Glomerular visceral epithelial cell (primary cell): ENCODE results near the gene SPA17.
A peak's percentile ranks its signal among the peaks of the same experiment; 100 is the strongest.

ENCODE experiments used
- DNase-seq: peaks from one replicate; pipeline ENCODE4 v3.0.0-alpha.2; 2016; ENCODE audit errors: extremely low spot score

SPA17 gene

GRCh38 chr11:124673333-124674167 is at the start of gene SPA17, which contains the start of gene SIAE:
Gene SPA17, plus strand, starts transcription at chr11:124673904. Its CDS starts 1,361 bp downstream, at chr11:124675265.
Gene SIAE, minus strand, starts transcription at chr11:124673739. Its CDS starts 31 bp downstream, at chr11:124673708.
- peak; percentile 97 for DNase-seq

GRCh38 chr11:124625504-124626168 is 48.1 kb upstream of the SPA17 start:
- DNase-seq: no peak

- no peak for DNase-seq
Measured at GRCh38 chr11:124627546-124627945, 46.2 kb upstream of the SPA17 start.

GRCh38 chr11:124629961-124630360 is 43.7 kb upstream of the SPA17 start:
- no peak for DNase-seq

- no peak for DNase-seq
Measured at GRCh38 chr11:124633355-124633754, 40.3 kb upstream of the SPA17 start.

GRCh38 chr11:124635932-124636331 is 37.8 kb upstream of the SPA17 start:
- DNase-seq: no peak

DNA sequence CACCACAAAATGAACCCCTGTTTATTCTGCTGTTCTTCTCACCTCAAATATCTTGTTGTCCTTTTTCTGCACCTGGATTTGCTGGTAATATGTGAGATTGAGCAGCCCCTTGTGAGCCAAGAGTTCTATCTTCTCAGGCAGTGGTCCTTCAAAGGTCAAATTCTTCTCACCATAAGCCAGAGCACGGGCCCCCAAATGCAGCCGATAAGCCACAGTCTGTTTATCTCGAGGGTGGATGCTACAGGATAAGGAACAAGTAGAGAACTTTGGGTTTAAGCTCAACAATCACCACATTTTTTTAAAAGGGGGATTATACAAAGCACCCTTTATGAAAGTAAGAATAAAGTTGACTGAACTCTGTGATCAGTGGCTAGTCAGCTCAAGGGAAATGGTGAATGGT is 35.2 kb upstream of the SPA17 start:
- no peak for DNase-seq

- DNase-seq: no peak
Measured at GRCh38 chr11:124639186-124639585, 34.5 kb upstream of the SPA17 start.

GRCh38 chr11:124640666-124641065 is 33.0 kb upstream of the SPA17 start:
- no peak for DNase-seq

GRCh38 chr11:124642628-124643027 is 31.1 kb upstream of the SPA17 start:
- DNase-seq: no peak

DNA sequence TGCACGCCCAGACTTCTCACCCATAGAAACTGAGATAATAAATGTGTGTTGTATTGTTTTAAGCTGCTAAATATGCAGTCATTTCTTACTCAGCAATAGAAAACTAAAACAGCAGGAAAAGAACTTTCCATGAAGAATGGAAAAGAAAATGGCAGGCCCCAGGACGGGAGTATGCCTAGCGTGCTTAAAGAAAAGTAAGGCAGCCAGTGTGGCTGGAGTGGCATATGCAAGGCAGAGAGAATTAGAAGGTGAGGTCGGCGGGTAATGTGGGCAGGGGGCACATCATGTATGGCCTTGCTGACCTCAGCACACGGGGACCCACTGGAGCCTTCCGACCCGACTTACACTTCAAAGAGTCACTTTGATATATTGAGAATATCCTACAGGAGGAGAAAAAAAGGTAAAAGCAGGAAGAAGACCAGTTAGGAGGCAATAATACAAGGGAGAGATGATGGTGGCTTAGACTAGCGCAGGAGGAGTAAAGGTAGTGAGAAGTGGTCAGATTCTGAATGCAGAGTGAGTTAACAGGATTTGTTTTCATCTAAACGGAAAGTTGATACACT is 30.6 kb upstream of the SPA17 start:
- DNase-seq: no peak

- DNase-seq: peak; percentile 20
Measured at GRCh38 chr11:124643605-124644425, 29.9 kb upstream of the SPA17 start.

DNA sequence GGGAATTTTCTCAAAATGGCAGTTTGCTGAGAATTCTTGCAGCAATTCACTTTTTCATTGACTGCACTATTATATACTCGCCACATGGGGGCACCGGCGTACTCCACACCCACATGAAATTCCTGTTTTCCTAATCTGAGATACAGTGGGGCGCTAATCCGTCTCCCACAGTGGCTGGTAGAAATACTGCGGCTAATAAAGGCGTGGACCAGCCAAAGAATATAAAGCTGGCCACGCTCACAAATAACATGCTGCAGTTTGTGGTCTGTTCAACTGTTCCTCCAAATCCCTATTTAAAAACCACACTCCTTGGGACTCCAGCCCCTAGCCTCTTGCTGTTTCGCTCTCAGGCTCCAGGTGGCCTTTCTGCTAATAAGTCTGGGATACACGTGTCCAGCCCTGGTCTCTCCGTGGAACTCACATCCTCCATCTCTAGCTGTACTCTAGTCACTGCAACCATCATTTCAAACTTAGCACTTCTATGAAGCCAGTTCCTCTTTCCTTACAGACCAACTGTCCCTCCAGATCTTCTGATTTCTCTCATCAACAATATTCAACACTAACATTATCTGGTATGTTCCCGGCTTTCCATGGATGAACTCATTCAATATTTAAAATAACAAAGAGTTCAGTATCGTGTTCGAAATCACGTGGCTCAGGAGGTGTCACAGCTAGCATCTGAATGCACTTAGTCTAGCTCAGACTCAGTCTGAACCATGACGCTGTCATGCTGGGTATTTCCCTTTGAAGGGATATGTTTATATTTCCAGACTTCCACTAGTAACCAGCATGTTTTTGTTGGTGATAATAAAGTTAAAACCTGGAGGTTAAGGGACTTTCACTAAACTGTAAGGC is 29.1 kb upstream of the SPA17 start:
- peak; percentile 70 for DNase-seq

DNA sequence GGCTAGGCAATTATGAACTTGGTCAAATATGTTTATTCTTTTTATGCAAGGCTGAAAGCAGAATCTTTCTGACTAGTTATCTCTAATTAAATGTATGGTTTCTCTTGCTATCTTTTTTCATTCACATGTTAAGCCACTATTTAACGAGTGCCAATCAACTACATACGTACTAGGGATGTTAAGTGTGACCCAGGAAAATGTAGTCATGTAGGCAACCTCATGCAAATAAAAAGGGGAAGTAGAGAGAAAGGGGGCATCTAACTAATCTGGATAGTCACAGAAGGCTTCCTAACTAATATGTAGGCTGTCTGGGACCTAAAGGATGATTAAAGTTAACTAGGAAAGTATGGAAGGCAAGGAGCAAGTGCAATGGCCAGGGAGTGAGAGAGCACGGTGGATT is 27.6 kb upstream of the SPA17 start:
- no peak for DNase-seq

DNA sequence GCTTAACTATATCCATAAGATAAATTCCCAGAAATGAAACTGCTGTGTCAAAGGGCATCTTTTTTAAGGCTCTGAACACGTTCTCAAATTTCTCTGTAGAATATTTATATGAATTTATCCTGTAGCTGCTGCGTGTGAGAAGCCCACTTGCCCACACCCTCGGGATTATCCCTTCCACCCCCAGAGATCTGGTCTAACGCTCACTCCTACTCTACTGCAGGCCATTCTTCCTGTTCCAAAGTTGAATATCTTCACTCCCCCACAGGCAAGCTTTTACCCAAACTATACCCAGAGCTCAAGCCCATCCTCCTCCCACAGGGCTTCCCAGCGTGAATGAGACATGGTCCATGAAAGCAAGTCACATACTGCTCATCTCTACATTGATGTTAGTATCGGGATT is 25.1 kb upstream of the SPA17 start:
- DNase-seq: no peak

- no peak for DNase-seq
Measured at GRCh38 chr11:124656774-124657630, 16.7 kb upstream of the SPA17 start.

DNA sequence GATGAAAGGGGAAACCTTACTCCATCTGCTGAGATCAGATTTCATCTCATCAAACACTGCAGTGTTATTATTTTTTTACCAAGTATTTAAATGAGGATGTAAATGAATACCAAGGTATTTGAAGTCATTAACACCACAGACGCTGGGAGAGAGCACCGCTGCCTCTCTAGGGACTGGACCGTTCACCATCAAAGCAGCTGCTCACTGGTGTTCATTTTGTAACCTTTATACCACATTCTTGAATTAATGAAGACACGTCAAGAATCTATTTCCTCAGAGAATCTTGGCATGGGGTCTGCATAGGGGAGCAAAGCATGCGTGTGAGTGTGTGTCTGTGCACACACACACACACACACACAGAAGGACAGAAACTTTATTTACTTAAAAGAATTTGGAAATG is 15.8 kb upstream of the SPA17 start:
- DNase-seq: no peak

GRCh38 chr11:124658501-124658900 is 15.2 kb upstream of the SPA17 start:
- DNase-seq: no peak

DNA sequence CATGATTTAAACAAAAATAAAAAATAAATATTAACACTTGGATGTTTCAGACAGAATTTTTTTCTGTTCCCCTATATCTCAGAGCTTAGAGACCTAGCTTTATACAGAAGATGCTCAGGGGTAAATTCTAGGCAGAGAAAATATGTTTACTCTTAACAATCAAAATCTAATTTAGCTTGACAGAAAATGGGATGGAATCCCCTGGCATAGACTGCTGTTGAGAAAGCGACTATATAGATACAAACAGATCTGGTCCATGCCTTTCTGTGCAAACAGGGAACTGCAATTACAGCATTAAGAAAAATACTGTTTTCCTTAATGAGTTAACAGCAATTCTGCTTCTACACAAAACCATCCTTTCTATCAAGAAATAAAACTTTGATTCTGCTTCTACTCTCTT is 14.7 kb upstream of the SPA17 start:
- DNase-seq: no peak

DNA sequence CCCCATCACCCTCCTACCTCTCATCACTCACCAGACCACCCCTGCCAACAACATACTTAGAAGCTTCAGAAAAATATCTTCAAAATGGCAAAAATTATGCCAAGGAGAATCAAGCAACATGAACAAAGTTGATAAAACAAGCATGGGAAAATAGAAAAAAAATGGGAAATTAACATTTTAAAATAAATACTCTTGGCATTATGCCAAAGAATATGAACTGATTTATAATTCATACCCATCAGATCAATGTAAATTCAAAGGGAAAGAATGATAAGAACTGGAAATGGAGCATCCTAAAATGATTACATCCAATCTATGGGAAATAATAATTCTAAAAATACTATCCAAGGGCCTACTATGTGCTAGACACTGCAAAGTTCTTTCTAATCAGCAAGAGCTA is 12.2 kb upstream of the SPA17 start:
- DNase-seq: no peak
